ENCODE results near the gene PHAF1. TPM values are rescaled to one million over a fixed set of nuclear protein-coding genes. Genes with fewer than 3 reads are reported as not detected.

Gene PHAF1
- total and polyA plus RNA-seq, 2 experiments from 2014 or later = 15.2 to 24.4 TPM

- Histone ChIP-seq H3K4me1 (ENCODE audit: insufficient read depth) (0 out of 2 replicates have a peak, but pooled peaks cover 5% of the 10 kb centered on the region), H3K36me3 (ENCODE audit: low read depth) (no peaks in the 10 kb centered on the region; the same call in 1 of the 2 replicates), H3F3A (ENCODE audit: insufficient read depth) (peaks cover 38% of the 10 kb centered on the region), H3K79me2 (ENCODE audit: insufficient read depth) (peaks cover 13% of the 10 kb centered on the region; the same call in 1 of the 2 replicates), H4K20me1 (ENCODE audit: insufficient read depth) (no peaks in the 10 kb centered on the region), H3K4me2 (ENCODE audit: unreplicated experiment) (peak overlapping the region; percentile 70), H2AFZ (peak overlapping the region; percentile 71), H3K9ac (peak overlapping the region; percentile 98), H3K9me2 (ENCODE audit: insufficient read depth) (no peaks in the 10 kb centered on the region), H3K27me3 (replicated peaks; ENCODE audit: insufficient read depth) (no peaks in the 10 kb centered on the region), H3K4me3 (peak overlapping the region; percentile 82), H3K27ac (peak overlapping the region; percentile 94), H3K9me3 (ENCODE audit: low read depth) (no peaks in the 10 kb centered on the region)
- DNase-seq = peak; percentile 90
- in situ Hi-C loops (cut with MboI) = loop anchor here (25.0 kb wide), 1 partner anchor 188 kb away; the partner anchor contains the start of gene CES3
- 26 to 46% methylated on average over 16 to 64 of the region's 94 CpGs for WGBS, 2 experiments (ENCODE audit: low coverage in 1 of 2, low lambda C conversion rate in 2 of 2, missing lambda C conversion rate in 2 of 2)
- TF ChIP-seq EZH2 (IDR thresholded peaks at IDR 0.05; ENCODE audit: insufficient read depth, poor library complexity, severe bottlenecking) (no peak), EZH2phosphoT487 (IDR thresholded peaks at IDR 0.05; ENCODE audit: insufficient read depth, low read depth) (no peak)
These were observed 40.5 kb downstream of the PHAF1 start for GRCh38 chr16:67150047-67150832.

- Histone ChIP-seq H3K79me2 (ENCODE audit: insufficient read depth) (peaks cover 13% of the 10 kb centered on the region; the same call in 1 of the 2 replicates), H3K4me2 (ENCODE audit: unreplicated experiment) (peak within 1 kb of the TSS; percentile 70), H3K4me1 (ENCODE audit: insufficient read depth) (0 out of 2 replicates have a peak, but pooled peaks cover 5% of the 10 kb centered on the region), H3K27me3 (replicated peaks; ENCODE audit: insufficient read depth) (no peaks in the 10 kb centered on the region), H4K20me1 (ENCODE audit: insufficient read depth) (no peaks in the 10 kb centered on the region), H3K36me3 (ENCODE audit: low read depth) (no peaks in the 10 kb centered on the region; the same call in 1 of the 2 replicates), H3K9me2 (ENCODE audit: insufficient read depth) (no peaks in the 10 kb centered on the region), H3K4me3 (peak within 1 kb of the TSS; percentile 82), H3F3A (ENCODE audit: insufficient read depth) (peaks cover 38% of the 10 kb centered on the region), H3K27ac (peak within 1 kb of the TSS; percentile 94), H3K9ac (peak within 1 kb of the TSS; percentile 98), H2AFZ (peak within 1 kb of the TSS; percentile 71), H3K9me3 (ENCODE audit: low read depth) (no peaks in the 10 kb centered on the region)
- WGBS, 2 experiments (ENCODE audit: low coverage in 1 of 2, low lambda C conversion rate in 2 of 2, missing lambda C conversion rate in 2 of 2) = 1 to 4% methylated on average over 29 of the region's 34 CpGs
- peak; percentile 97 for DNase-seq
- TF ChIP-seq EZH2phosphoT487 (IDR thresholded peaks at IDR 0.05; ENCODE audit: insufficient read depth, low read depth) (no peak), EZH2 (IDR thresholded peaks at IDR 0.05; ENCODE audit: insufficient read depth, poor library complexity, severe bottlenecking) (no peak)
- in situ Hi-C loops (cut with MboI) = loop anchor here (25.0 kb wide), 1 partner anchor 189 kb away; the partner anchor contains the start of gene CES3
These were observed 41.2 kb downstream of the PHAF1 start, which contains the start of gene B3GNT9 for GRCh38 chr16:67150833-67151396. Gene B3GNT9 (minus strand): TSS chr16:67150998. CDS start chr16:67150485, 513 bp downstream.

GRCh38 chr16:67151431-67152097 lies 41.8 kb downstream of the PHAF1 start:
- Histone ChIP-seq H3K4me2 (ENCODE audit: unreplicated experiment) (peak overlapping the region; percentile 70), H3K79me2 (ENCODE audit: insufficient read depth) (peaks cover 13% of the 10 kb centered on the region; the same call in 1 of the 2 replicates), H4K20me1 (ENCODE audit: insufficient read depth) (no peaks in the 10 kb centered on the region), H3K9me3 (ENCODE audit: low read depth) (no peaks in the 10 kb centered on the region), H3K27me3 (replicated peaks; ENCODE audit: insufficient read depth) (no peaks in the 10 kb centered on the region), H3K27ac (peak overlapping the region; percentile 94), H3F3A (ENCODE audit: insufficient read depth) (peaks cover 31% of the 10 kb centered on the region), H3K9ac (peak overlapping the region; percentile 98), H3K9me2 (ENCODE audit: insufficient read depth) (no peaks in the 10 kb centered on the region), H3K4me1 (ENCODE audit: insufficient read depth) (0 out of 2 replicates have a peak, but pooled peaks cover 5% of the 10 kb centered on the region), H3K4me3 (peak overlapping the region; percentile 82), H2AFZ (peak overlapping the region; percentile 71), H3K36me3 (ENCODE audit: low read depth) (no peaks in the 10 kb centered on the region; the same call in 1 of the 2 replicates)
- TF ChIP-seq EZH2phosphoT487 (IDR thresholded peaks at IDR 0.05; ENCODE audit: insufficient read depth, low read depth) (no peak), EZH2 (IDR thresholded peaks at IDR 0.05; ENCODE audit: insufficient read depth, poor library complexity, severe bottlenecking) (no peak)
- in situ Hi-C loops (cut with MboI) = loop anchor here (25.0 kb wide), 1 partner anchor 189 kb away; the partner anchor contains the start of gene CES3
- peak; percentile 37 for DNase-seq
- 38% methylated on average over 8 of the region's 8 CpGs for WGBS, 2 experiments (ENCODE audit: low coverage in 1 of 2, low lambda C conversion rate in 2 of 2, missing lambda C conversion rate in 2 of 2)

Measured in GM23248 (cell line).